SK-N-SH (cell line): ENCODE measurements around the gene AUTS2. TPM values are rescaled to one million over a fixed set of nuclear protein-coding genes. Genes with fewer than 3 reads are reported as not detected.

Experiments
- CTCF ChIA-PET: fragments of 300-600, 350-600 bp; formaldehyde crosslinking; extraction: SDS; loops from one replicate; lab custom pipeline; 2021; lab: Yijun Ruan, JAX
- POLR2A ChIA-PET: fragments of 350-600 bp; sonication (Branson Sonifier 250); formaldehyde crosslinking; extraction: SDS; loops from one replicate; lab custom pipeline; 2020; ENCODE audit warnings: antibody characterized with exemption, inconsistent platforms; lab: Yijun Ruan, JAX
- DNase-seq: peaks from one replicate; pipeline ENCODE4 v3.0.0; 2012
- H2AFZ ChIP-seq: fragments of 200-600 bp; sonication (generic); 2 replicates; pipeline ENCODE4 v1.8.1; 2016; ENCODE audit warnings: antibody characterized with exemption, mild to moderate bottlenecking, low read depth
- H3F3A ChIP-seq: fragments of 200-600 bp; sonication (generic); replicated peaks from 2 replicates; pipeline ENCODE3; 2016; ENCODE audit warnings: antibody characterized with exemption, mild to moderate bottlenecking; ENCODE audit not compliant: insufficient read depth
- H3K27ac ChIP-seq, 2 experiments: fragments of 200-500 bp in 1 of 2; fragments of 200-600 bp in 1 of 2; sonication (Bioruptor generic) in 1 of 2; sonication (generic), shearing (Covaris generic) in 1 of 2; 2 replicates each; pipeline versions ENCODE4 v1.5.1 to v1.6.1; 2014 to 2016; ENCODE audit warnings: low read depth in 2 of 2, inconsistent platforms in 1 of 2, low read length in 1 of 2, mild to moderate bottlenecking in 1 of 2, mixed read lengths in 1 of 2
- H3K27me3 ChIP-seq: fragments of 200-600 bp; sonication (generic), shearing (Covaris generic); 2 replicates; pipeline ENCODE4 v1.6.1; 2016; ENCODE audit warnings: mixed run types; ENCODE audit not compliant: insufficient read depth
- H3K36me3 ChIP-seq, 2 experiments: fragments of 200-500 bp in 1 of 2; fragments of 200-600 bp in 1 of 2; sonication (Bioruptor generic) in 1 of 2; sonication (generic) in 1 of 2; replicated peaks in 1 of 2; 2 replicates each; pipeline versions ENCODE3 to v1.5.1; 2014 to 2016; ENCODE audit warnings: low read length in 1 of 2, mild to moderate bottlenecking in 1 of 2; ENCODE audit not compliant: insufficient read depth in 2 of 2, control insufficient read depth in 1 of 2
- H3K4me1 ChIP-seq, 2 experiments: fragments of 200-500 bp in 1 of 2; fragments of 200-600 bp in 1 of 2; sonication (Bioruptor generic) in 1 of 2; sonication (generic), shearing (Covaris generic) in 1 of 2; 2 replicates each; pipeline versions ENCODE4 v1.5.1 to v1.6.1; 2014 to 2016; ENCODE audit warnings: low read depth in 1 of 2, low read length in 1 of 2, mixed run types in 1 of 2; ENCODE audit not compliant: insufficient read depth in 2 of 2, control insufficient read depth in 1 of 2
- H3K4me2 ChIP-seq: fragments of 200-600 bp; sonication (generic), shearing (Covaris generic); 2 replicates; pipeline ENCODE4 v1.6.1; 2017; ENCODE audit warnings: mixed run types
- H3K4me3 ChIP-seq, 2 experiments: fragments of 200-500 bp in 1 of 2; fragments of 200-600 bp in 1 of 2; sonication (Bioruptor generic) in 1 of 2; sonication (generic), shearing (Covaris generic) in 1 of 2; 2 replicates each; pipeline versions ENCODE4 v1.5.1 to v1.8.1; 2014 to 2016; ENCODE audit warnings: low read depth in 2 of 2, inconsistent platforms in 1 of 2, low read length in 1 of 2, mild to moderate bottlenecking in 1 of 2, mixed read lengths in 1 of 2, moderate library complexity in 1 of 2
- H3K79me2 ChIP-seq: fragments of 200-600 bp; sonication (generic); 2 replicates; pipeline ENCODE4 v1.8.1; 2017; ENCODE audit warnings: mild to moderate bottlenecking; ENCODE audit not compliant: insufficient read depth
- H3K9ac ChIP-seq: fragments of 200-600 bp; sonication (generic); 2 replicates; pipeline ENCODE4 v1.6.1; 2017; ENCODE audit warnings: mixed run types
- H3K9me2 ChIP-seq: fragments of 200-600 bp; sonication (generic); 2 replicates; pipeline ENCODE4 v1.6.1; 2017; ENCODE audit warnings: mixed run types
- H3K9me3 ChIP-seq: fragments of 200-600 bp; sonication (generic); 2 replicates; pipeline ENCODE4 v1.6.1; 2017; ENCODE audit warnings: mixed run types, mild to moderate bottlenecking, moderate library complexity
- H4K20me1 ChIP-seq: fragments of 200-600 bp; sonication (generic); 2 replicates; pipeline ENCODE4 v1.6.1; 2017; ENCODE audit warnings: mild to moderate bottlenecking, mixed run types; ENCODE audit not compliant: insufficient read depth
- CHD2 ChIP-seq: fragments of 150-350 bp; IDR thresholded peaks from 2 replicates; pipeline ENCODE4 v1.6.1; 2018; ENCODE audit warnings: low read length; ENCODE audit not compliant: partially characterized antibody
- EZH2phosphoT487 ChIP-seq: fragments of 200-600 bp; sonication (generic); IDR thresholded peaks from 2 replicates; pipeline ENCODE4 v1.6.1; 2017; ENCODE audit warnings: low read depth, mixed run types, mild to moderate bottlenecking, antibody characterized with exemption, moderate library complexity, borderline replicate concordance
- FOSL2 ChIP-seq: IDR thresholded peaks from 2 replicates; pipeline ENCODE4 v1.4.0; 2012; ENCODE audit warnings: low read depth, mild to moderate bottlenecking, moderate library complexity, borderline replicate concordance
- FOXJ3 ChIP-seq: sonication (generic); formaldehyde crosslinking; IDR thresholded peaks from 2 replicates; pipeline ENCODE4 v1.5.1; 2020; ENCODE audit warnings: mild to moderate bottlenecking, missing genetic modification reagents
- GABPA ChIP-seq: IDR thresholded peaks from 2 replicates; pipeline ENCODE4 v1.4.0; 2012; ENCODE audit warnings: low read depth, mild to moderate bottlenecking
- JUND ChIP-seq: IDR thresholded peaks from 2 replicates; pipeline ENCODE4 v1.4.0; 2012
- MAX ChIP-seq: IDR thresholded peaks from 2 replicates; pipeline ENCODE4 v1.4.0; 2012; ENCODE audit warnings: low read depth
- MEF2A ChIP-seq: IDR thresholded peaks from 2 replicates; pipeline ENCODE4 v1.4.0; 2012; ENCODE audit warnings: low read depth, borderline replicate concordance
- MXI1 ChIP-seq: IDR thresholded peaks from 2 replicates; pipeline ENCODE4 v1.6.1; 2012; ENCODE audit warnings: mild to moderate bottlenecking, low read depth, low read length, improper control_type of control experiment
- NRF1 ChIP-seq: IDR thresholded peaks from 2 replicates; pipeline ENCODE4 v1.6.1; 2012; ENCODE audit warnings: low read depth, mild to moderate bottlenecking, low read length
- PBX3 ChIP-seq: IDR thresholded peaks from 2 replicates; pipeline ENCODE4; 2012
- POLR2AphosphoS5 ChIP-seq: IDR thresholded peaks from 2 replicates; pipeline ENCODE4 v1.6.1; 2012; ENCODE audit warnings: low read depth, low read length
- RAD21 ChIP-seq: IDR thresholded peaks from 2 replicates; pipeline ENCODE4 v1.6.1; 2012; ENCODE audit warnings: mild to moderate bottlenecking, low read length
- RCOR1 ChIP-seq: fragments of 150-350 bp; IDR thresholded peaks from 2 replicates; pipeline ENCODE4 v1.6.1; 2017; ENCODE audit warnings: antibody characterized with exemption, low read length
- RXRA ChIP-seq: IDR thresholded peaks from 2 replicates; pipeline ENCODE4 v1.4.0; 2012; ENCODE audit warnings: low read depth, mild to moderate bottlenecking, borderline replicate concordance
- SIN3A ChIP-seq: IDR thresholded peaks from 2 replicates; pipeline ENCODE4 v1.6.1; 2012; ENCODE audit warnings: low read depth, mild to moderate bottlenecking, low read length, moderate library complexity, borderline replicate concordance
- TAF1 ChIP-seq: IDR thresholded peaks from 2 replicates; pipeline ENCODE4 v1.6.1; 2012; ENCODE audit warnings: low read depth, mild to moderate bottlenecking, low read length, moderate library complexity, borderline replicate concordance
- TCF12 ChIP-seq: IDR thresholded peaks from 2 replicates; pipeline ENCODE4 v1.4.0; 2012
- USF2 ChIP-seq: fragments of 150-350 bp; IDR thresholded peaks from 2 replicates; pipeline ENCODE4 v1.6.1; 2017; ENCODE audit warnings: antibody characterized with exemption, low read length, low read depth, borderline replicate concordance
- YY1 ChIP-seq: IDR thresholded peaks from 2 replicates; pipeline ENCODE4 v1.4.0; 2012; ENCODE audit warnings: low read depth, mild to moderate bottlenecking
- WGBS: methylation state at CpG from one replicate; pipeline ENCODE4 v1.1.6; 2017; ENCODE audit warnings: low lambda C conversion rate; 5-methylcytosine and 5-hydroxymethylcytosine counted together
- polyA plus RNA-seq, 3 experiments: library from polyadenylated mRNA; depleted of rRNA; stranded (reverse); fragments of >200 nt; gene quantifications; 2 replicates each; pipeline ENCODE4 v1.2.3, GENCODE V29; 2012

The AUTS2 gene
- polyA plus RNA-seq, 1 of the 3 experiments (the other 2 are of a cell fraction): 15.6 TPM

GRCh38 chr7:70591643-70592042 is 993.4 kb downstream of the AUTS2 start:
- no peak for DNase-seq
- Histone ChIP-seq H3K9me3 (no peaks in the 10 kb centered on the region), H3K9me2 (no peaks in the 10 kb centered on the region)
- no peak for TF ChIP-seq MEF2A
- no peak for TF ChIP-seq GABPA
- TF ChIP-seq POLR2AphosphoS5: no peak
- no peak for TF ChIP-seq USF2
- TF ChIP-seq FOXJ3 (CRISPR knock-in tag): no peak
- no peak for TF ChIP-seq PBX3
- no peak for TF ChIP-seq NRF1
- TF ChIP-seq, all 33 proteins: peak for 0
- WGBS: 86% methylated on average over 8 of the region's 8 CpGs
- Histone ChIP-seq H3F3A (peaks cover 9% of the 10 kb centered on the region), H3K27me3 (no peaks in the 10 kb centered on the region), H3K4me2 (no peak overlapping the region), H3K9ac (no peak overlapping the region), H3K27ac (no peak overlapping the region), H3K4me1 (peaks cover 0 to 12% of the 10 kb centered on the region in 2 experiments; a peak in 2 of 4 replicates), H3K4me3 (no peak overlapping the region), H2AFZ (no peak overlapping the region), H4K20me1 (no peaks in the 10 kb centered on the region), H3K79me2 (no peaks in the 10 kb centered on the region), H3K36me3 (no peaks in the 10 kb centered on the region)
- POLR2A ChIA-PET: no interaction called here
- CTCF ChIA-PET: interaction anchor here (12.3 kb wide), 1 partner anchor 104 kb away, joined by 97 read pairs; no protein-coding TSS in a partner anchor

- ChIA-PET CTCF (interaction anchor here (6.2 to 12.3 kb wide), 2 partner anchors 8 to 103 kb away, joined by 36 to 97 read pairs; no protein-coding TSS in a partner anchor), POLR2A (no interaction called here)
- no peak for DNase-seq
- Histone ChIP-seq H3K27ac (no peak overlapping the region), H3F3A (peaks cover 4% of the 10 kb centered on the region), H3K79me2 (no peaks in the 10 kb centered on the region), H3K27me3 (no peaks in the 10 kb centered on the region), H3K9ac (no peak overlapping the region), H2AFZ (no peak overlapping the region), H3K36me3 (no peaks in the 10 kb centered on the region), H3K4me2 (no peak overlapping the region), H3K4me3 (no peak overlapping the region), H3K4me1 (peaks cover 0 to 15% of the 10 kb centered on the region in 2 experiments; a peak in 2 of 4 replicates), H3K9me3 (no peaks in the 10 kb centered on the region), H4K20me1 (no peaks in the 10 kb centered on the region), H3K9me2 (no peaks in the 10 kb centered on the region)
- no peak for TF ChIP-seq RXRA
- no peak for TF ChIP-seq FOSL2
- TF ChIP-seq RAD21: no peak
- TF ChIP-seq PBX3: no peak
- no peak for TF ChIP-seq MAX
- no peak for TF ChIP-seq EZH2phosphoT487
- TF ChIP-seq POLR2AphosphoS5: no peak
- TF ChIP-seq MXI1: no peak
- no peak for TF ChIP-seq JUND
- TF ChIP-seq TCF12: no peak
- TF ChIP-seq TAF1: no peak
- TF ChIP-seq YY1: no peak
- no peak for TF ChIP-seq RCOR1
- TF ChIP-seq SIN3A: no peak
- no peak for TF ChIP-seq CHD2
- TF ChIP-seq MEF2A: no peak
- TF ChIP-seq FOXJ3 (CRISPR knock-in tag): no peak
- 85% methylated on average over 4 of the region's 4 CpGs for WGBS
Observed at GRCh38 chr7:70592171-70592570, 993.9 kb downstream of the AUTS2 start.
